Breast epithelium (tissue), 4 donors: Measurements from ENCODE around the gene TMPRSS9. TPM values are rescaled to one million over a fixed set of nuclear protein-coding genes. Genes with fewer than 3 reads are reported as not detected.

Experiments used
- DNase-seq, 2 donors: peaks; one replicate each; pipeline ENCODE4 v3.0.0-alpha.2; 2019; ENCODE audit warnings: low spot score in 2 of 2
- H3K27ac ChIP-seq, 2 donors: fragments of 200-600 bp; sonication (generic) in 1 of 2; one replicate each; pipeline ENCODE4 v1.5.1; 2016 to 2019; ENCODE audit warnings: mild to moderate bottlenecking in 1 of 2
- H3K27me3 ChIP-seq, 2 donors: fragments of 200-600 bp; sonication (generic) in 1 of 2; one replicate each; pipeline versions ENCODE4 v1.5.1 to v1.6.0; 2017 to 2019; ENCODE audit warnings: control low read depth in 1 of 2, mild to moderate bottlenecking in 1 of 2
- H3K36me3 ChIP-seq: fragments of 200-600 bp; one replicate; pipeline ENCODE4 v1.5.1; 2019
- H3K4me1 ChIP-seq, 2 donors: fragments of 200-600 bp; sonication (generic); one replicate each; pipeline ENCODE4 v1.5.1; 2016 to 2019; ENCODE audit warnings: control low read depth in 1 of 2
- H3K4me3 ChIP-seq, 3 donors: fragments of 200-600 bp; sonication (generic); 1 replicate in 2 of 3; 2 replicates in 1 of 3; pipeline ENCODE4 v1.5.1; 2016 to 2019; ENCODE audit warnings: mild to moderate bottlenecking in 3 of 3, moderate library complexity in 2 of 3
- H3K9me3 ChIP-seq, 2 donors: fragments of 200-600 bp; sonication (generic) in 1 of 2; one replicate each; pipeline ENCODE4 v1.5.1; 2016 to 2019; ENCODE audit warnings: control low read depth in 1 of 2
- CTCF ChIP-seq, 3 donors: fragments of 450-650 bp; IDR thresholded peaks; one replicate each; pipeline ENCODE4 v1.5.1; 2016 to 2017; ENCODE audit warnings: antibody characterized with exemption in 3 of 3, mild to moderate bottlenecking in 3 of 3, moderate library complexity in 3 of 3
- POLR2A ChIP-seq: fragments of 450-650 bp; IDR thresholded peaks from one replicate; pipeline ENCODE4 v1.6.1; 2016; ENCODE audit warnings: antibody characterized with exemption, mild to moderate bottlenecking, moderate library complexity
- POLR2AphosphoS5 ChIP-seq, 3 donors: sonication (generic); formaldehyde crosslinking; IDR thresholded peaks; one replicate each; pipeline ENCODE4 v1.6.1; 2017; ENCODE audit warnings: antibody characterized with exemption in 3 of 3
- intact Hi-C: fragments of 100-400 bp; cut with DNase I; formaldehyde crosslinking; loops from one replicate; pipeline ENCODE4 v1.15.1; 2023; ENCODE audit warnings: low total_unique reads
- total RNA-seq, 3 donors: library from RNA; depleted of rRNA; stranded (reverse); fragments of >200 nt; gene quantifications; one replicate each; pipeline ENCODE4 v1.1.0, GENCODE V29; 2016

TMPRSS9 gene
- total RNA-seq, 3 donors from 2014 or later, result under 0.01 TPM; not detected in 2

DNA sequence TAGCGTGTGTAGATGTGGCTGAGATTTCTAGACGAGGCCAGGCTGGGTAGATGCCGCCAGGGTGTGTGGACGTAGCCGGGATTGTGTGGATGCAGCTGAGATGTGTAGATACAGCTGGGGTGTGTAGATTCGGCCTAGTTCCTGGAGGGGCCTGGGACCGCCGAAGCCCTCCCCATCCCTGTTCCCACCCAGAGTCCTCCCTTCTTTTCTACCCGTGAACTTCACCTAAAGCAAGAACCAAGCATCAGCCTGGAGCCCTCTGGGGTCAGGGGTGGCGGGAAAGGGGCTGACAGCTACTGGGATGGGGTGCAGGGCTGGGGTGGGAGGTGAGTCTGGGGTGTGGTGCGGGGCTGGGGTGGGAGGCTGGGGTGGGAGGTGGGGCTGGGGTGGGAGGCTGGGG, 768 bp downstream of the TMPRSS9 start:
- Histone ChIP-seq H3K27me3 (peaks cover 3 to 45% of the 10 kb centered on the region in 2 donors), H3K9me3 (no peaks in the 10 kb centered on the region), H3K4me3 (no peak overlapping the region), H3K36me3 (no peaks in the 10 kb centered on the region), H3K27ac (no peak overlapping the region), H3K4me1 (no peaks in the 10 kb centered on the region)
- intact Hi-C loops, result no loop called here
- TF ChIP-seq POLR2AphosphoS5 (IDR thresholded peaks at IDR 0.05) (no peak), POLR2A (no peak), CTCF (IDR thresholded peaks at IDR 0.05) (no peak)
- no peak for DNase-seq

DNA sequence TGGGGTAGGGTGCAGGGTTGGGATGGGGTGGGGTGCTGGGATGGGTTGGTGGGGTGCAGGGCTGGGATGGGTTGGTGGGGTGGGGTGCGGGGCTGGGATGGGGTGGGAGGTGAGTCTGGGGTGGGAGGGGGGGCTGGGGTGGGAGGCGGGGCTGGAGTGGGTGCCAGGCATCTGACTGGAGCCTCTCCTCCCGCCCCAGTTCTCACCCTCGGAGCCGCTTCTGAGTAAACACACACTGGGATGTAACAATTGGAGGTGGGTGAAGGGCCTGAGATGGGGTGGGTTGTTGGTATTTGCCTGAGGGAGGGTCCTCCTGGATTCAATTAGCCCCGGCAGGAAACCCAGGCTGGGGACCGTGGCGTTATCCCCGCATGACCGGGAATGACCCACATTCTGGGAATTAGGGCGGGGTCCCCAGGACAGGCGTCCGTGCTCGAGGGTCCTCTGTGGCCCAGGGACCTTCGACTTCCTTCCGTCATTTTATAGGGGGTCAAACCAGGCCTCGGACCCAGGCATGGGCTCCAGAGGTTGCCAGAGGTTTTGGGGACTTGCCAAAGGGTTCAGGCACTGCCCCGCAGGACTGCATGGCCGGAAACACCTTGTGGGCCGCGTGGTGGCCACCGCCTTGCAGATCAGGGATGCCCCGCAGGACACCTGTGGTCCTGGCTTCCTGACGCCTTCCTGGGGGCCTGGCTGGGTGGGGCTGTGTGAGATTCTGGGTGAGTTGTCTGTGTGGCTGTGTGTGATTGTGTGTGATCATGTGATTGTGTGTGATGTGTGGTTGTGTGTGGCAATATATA, 1.4 kb downstream of the TMPRSS9 start:
- Histone ChIP-seq H3K27ac (no peak overlapping the region), H3K4me3 (no peak overlapping the region), H3K4me1 (no peaks in the 10 kb centered on the region), H3K9me3 (no peaks in the 10 kb centered on the region), H3K27me3 (peaks cover 3 to 45% of the 10 kb centered on the region in 2 donors), H3K36me3 (no peaks in the 10 kb centered on the region)
- no peak for DNase-seq
- intact Hi-C loops, result no loop called here
- TF ChIP-seq POLR2AphosphoS5 (IDR thresholded peaks at IDR 0.05), result no peak
- no peak for TF ChIP-seq CTCF (IDR thresholded peaks at IDR 0.05)
- no peak for TF ChIP-seq POLR2A

- no peaks in the 10 kb centered on the region for H3K4me1 ChIP-seq
- TF ChIP-seq POLR2A (no peak), CTCF (IDR thresholded peaks at IDR 0.05) (no peak), POLR2AphosphoS5 (IDR thresholded peaks at IDR 0.05) (no peak)
- no peak for DNase-seq
- H3K36me3 ChIP-seq, result no peaks in the 10 kb centered on the region
- no peaks in the 10 kb centered on the region for H3K9me3 ChIP-seq
- peaks cover 3 to 45% of the 10 kb centered on the region in 2 donors for H3K27me3 ChIP-seq
- intact Hi-C loops, result no loop called here
- H3K4me3 ChIP-seq, result no peak overlapping the region
- no peak overlapping the region for H3K27ac ChIP-seq
Measured at GRCh38 chr19:2362046-2362969, 2.2 kb downstream of the TMPRSS9 start.

DNA sequence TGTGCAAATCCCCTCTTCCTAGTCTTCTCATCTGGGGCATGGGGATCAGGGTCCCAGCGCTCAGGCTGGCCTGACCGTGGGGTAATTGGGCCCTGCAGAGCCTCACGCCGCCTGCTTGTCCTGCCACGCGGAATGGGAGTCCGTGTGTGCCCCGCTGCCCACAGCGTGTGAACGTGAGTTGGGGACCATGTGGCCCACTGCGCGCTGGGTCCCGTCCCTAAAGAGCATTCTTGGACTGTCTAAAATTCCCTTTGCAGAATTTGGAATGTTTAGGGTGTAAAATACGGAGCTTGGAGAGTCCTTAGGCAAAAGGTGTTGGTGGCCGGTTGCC, 2.9 kb downstream of the TMPRSS9 start:
- no peak for TF ChIP-seq CTCF (IDR thresholded peaks at IDR 0.05)
- no peak for TF ChIP-seq POLR2AphosphoS5 (IDR thresholded peaks at IDR 0.05)
- no peak for TF ChIP-seq POLR2A
- no peak overlapping the region for H3K4me3 ChIP-seq
- H3K9me3 ChIP-seq, result no peaks in the 10 kb centered on the region
- H3K27me3 ChIP-seq, result peaks cover 3 to 45% of the 10 kb centered on the region in 2 donors
- intact Hi-C loops, result no loop called here
- no peaks in the 10 kb centered on the region for H3K4me1 ChIP-seq
- DNase-seq, result no peak
- H3K27ac ChIP-seq, result no peak overlapping the region
- no peaks in the 10 kb centered on the region for H3K36me3 ChIP-seq

DNA sequence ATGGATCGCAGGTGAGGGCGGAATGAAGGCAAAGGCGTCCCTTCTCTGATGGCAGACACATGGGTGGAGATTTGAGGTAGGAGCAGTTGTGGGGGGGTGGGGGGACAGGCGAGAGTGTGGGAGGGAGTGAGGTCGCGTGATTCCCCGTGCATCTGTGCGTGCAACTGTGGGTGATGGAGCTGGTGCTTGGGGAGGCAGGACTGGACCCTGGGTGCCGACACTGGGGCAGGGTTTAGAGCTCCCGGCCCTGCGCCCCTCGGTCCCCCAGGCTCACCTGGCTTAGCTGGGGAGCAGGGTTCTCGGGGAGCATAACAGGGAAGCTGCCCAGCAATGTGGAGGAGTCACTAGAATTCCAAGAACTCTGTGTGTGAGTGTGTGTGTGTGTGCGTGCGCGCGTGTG, 3.4 kb downstream of the TMPRSS9 start:
- Histone ChIP-seq H3K9me3 (no peaks in the 10 kb centered on the region), H3K27ac (no peak overlapping the region), H3K36me3 (no peaks in the 10 kb centered on the region), H3K27me3 (peaks cover 3 to 45% of the 10 kb centered on the region in 2 donors), H3K4me3 (no peak overlapping the region), H3K4me1 (no peaks in the 10 kb centered on the region)
- intact Hi-C loops, result no loop called here
- TF ChIP-seq POLR2A (no peak), CTCF (IDR thresholded peaks at IDR 0.05) (no peak), POLR2AphosphoS5 (IDR thresholded peaks at IDR 0.05) (no peak)
- DNase-seq, result no peak
